HEK293T (cell line): ENCODE measurements around the gene PTH2.

Source experiments
- ARNT ChIP-seq: fragments of 450-650 bp; IDR thresholded peaks from 2 replicates; pipeline ENCODE4 v1.6.1; 2017; ENCODE audit warnings: mild to moderate bottlenecking
- BHLHE40 ChIP-seq: fragments of 450-650 bp; IDR thresholded peaks from 2 replicates; pipeline ENCODE4 v1.6.1; 2016; ENCODE audit warnings: mild to moderate bottlenecking, moderate library complexity, borderline replicate concordance
- FOXK2 ChIP-seq: fragments of 450-650 bp; IDR thresholded peaks from 2 replicates; pipeline ENCODE4 v1.6.1; 2016; ENCODE audit warnings: mild to moderate bottlenecking
- FOXM1 ChIP-seq: fragments of 450-650 bp; IDR thresholded peaks from 2 replicates; pipeline ENCODE4 v1.6.1; 2017; ENCODE audit warnings: mild to moderate bottlenecking, borderline replicate concordance
- HDGF ChIP-seq: fragments of 450-650 bp; IDR thresholded peaks from 2 replicates; pipeline ENCODE4 v1.6.1; 2017; ENCODE audit warnings: antibody characterized with exemption, borderline replicate concordance
- LEF1 ChIP-seq: fragments of 450-650 bp; IDR thresholded peaks from 2 replicates; pipeline ENCODE4 v1.6.1; 2017; ENCODE audit warnings: mild to moderate bottlenecking, borderline replicate concordance
- PKNOX1 ChIP-seq: fragments of 450-650 bp; IDR thresholded peaks from 2 replicates; pipeline ENCODE4 v1.6.1; 2016
- SP1 ChIP-seq: fragments of 450-650 bp; IDR thresholded peaks from 2 replicates; pipeline ENCODE4 v1.6.1; 2017
- TARDBP ChIP-seq: fragments of 450-650 bp; IDR thresholded peaks from 2 replicates; pipeline ENCODE4 v1.6.1; 2016

- TF ChIP-seq ARNT (no peak), SP1 (no peak), LEF1 (no peak), PKNOX1 (no peak), FOXM1 (no peak), FOXK2 (no peak), BHLHE40 (no peak), TARDBP (no peak), HDGF (no peak)
These were observed 16.6 kb upstream of the PTH2 start for GRCh38 chr19:49439836-49440235.
